ENCODE results near the gene TIMP2.
"Not testable (repeated sequence)": the region's sequence is repeated elsewhere in the genome, so short reads cannot be mapped to it uniquely, and the experiment has no call there.

TIMP2 gene

DNA sequence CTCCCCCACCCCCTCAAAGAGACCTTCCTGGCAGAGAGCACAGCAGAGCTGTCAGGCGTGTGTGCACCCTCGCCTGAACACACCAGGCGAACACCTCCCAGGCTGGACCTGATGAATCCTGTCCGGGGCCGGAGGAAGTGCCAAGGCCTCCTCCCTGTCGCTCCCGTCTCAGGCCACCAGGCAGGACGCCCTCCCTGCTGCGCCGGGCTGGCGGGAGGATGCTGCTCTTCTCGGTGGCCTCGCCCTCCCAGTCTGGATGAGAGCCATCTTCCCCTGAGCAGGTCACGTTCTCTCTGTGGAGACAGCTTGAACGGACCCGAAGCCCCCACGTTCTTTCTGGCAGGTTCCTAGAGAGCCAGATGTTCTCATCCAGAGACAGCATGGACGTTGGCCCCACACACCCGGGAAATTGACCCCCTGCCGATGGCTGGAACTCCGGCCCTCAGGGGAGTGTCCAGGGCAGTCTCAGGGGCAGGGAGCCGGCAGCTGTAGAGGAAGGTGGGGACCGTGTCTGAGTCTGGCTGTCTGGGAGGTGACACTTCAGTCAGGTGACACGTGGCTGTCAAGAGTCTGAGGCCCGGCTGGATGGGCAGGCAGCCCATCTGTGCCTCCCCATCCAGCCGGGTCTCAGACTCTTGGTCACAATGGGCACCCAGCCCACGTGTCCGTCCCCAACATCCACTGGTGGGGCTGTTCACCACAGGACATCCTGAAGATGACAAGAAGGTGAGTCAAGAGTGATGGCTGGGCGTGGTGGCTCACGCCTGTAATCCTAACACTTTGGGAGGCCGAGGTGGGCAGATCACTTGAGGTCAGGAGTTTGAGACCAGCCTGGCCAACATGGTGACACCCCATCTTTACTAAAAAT is 5.0 kb upstream of the TIMP2 start:
- no peak for DNase-seq

DNA sequence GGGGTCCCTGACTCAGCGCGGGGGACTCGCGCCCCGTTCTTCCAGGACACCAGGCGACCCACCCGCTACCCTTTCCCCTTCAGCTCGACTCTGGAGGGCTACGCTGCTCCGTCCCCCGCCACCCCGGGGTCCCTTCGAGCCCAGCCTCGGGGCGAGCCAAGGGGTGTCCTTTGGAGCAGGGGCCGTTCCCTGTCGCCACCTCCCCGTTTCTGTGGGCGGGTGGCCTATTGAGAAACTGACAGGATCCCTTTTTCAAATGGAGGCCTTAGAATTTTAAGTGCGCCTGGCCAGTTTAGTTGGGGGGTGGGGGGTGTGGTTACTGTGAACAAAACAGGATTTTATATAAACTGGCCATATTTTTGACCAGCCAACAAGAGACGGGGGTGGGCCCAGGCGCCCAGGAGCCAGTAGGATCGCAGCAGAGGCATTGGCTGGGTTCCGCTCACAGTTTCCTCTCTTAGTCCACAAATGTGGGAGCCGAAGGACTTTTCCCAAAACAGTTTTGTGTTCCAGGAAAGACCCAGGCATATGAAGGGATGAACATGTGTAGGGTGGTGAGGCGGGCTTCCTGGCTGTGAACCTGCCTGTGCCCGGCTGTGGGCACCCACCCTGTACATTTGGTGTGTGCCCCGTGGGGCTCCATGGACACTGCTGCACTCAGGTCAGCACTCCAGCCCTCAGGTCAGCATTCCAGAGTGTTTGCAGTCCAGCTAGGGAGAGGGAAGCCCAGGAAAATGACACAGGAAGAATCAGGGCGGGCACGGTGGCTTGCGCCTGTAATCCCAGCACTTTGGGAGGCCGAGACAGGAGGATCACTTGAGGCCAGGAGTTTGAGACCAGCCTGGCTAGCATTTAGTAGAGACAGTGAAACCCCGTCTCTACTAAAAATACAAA is 722 bp upstream of the TIMP2 start:
- DNase-seq: no peak

GRCh38 chr17:78924481-78925151 is 571 bp downstream of the TIMP2 start:
- DNase-seq: no peak

- DNase-seq: peak; percentile 5
These were observed 1.3 kb downstream of the TIMP2 start for GRCh38 chr17:78923660-78924453.

DNA sequence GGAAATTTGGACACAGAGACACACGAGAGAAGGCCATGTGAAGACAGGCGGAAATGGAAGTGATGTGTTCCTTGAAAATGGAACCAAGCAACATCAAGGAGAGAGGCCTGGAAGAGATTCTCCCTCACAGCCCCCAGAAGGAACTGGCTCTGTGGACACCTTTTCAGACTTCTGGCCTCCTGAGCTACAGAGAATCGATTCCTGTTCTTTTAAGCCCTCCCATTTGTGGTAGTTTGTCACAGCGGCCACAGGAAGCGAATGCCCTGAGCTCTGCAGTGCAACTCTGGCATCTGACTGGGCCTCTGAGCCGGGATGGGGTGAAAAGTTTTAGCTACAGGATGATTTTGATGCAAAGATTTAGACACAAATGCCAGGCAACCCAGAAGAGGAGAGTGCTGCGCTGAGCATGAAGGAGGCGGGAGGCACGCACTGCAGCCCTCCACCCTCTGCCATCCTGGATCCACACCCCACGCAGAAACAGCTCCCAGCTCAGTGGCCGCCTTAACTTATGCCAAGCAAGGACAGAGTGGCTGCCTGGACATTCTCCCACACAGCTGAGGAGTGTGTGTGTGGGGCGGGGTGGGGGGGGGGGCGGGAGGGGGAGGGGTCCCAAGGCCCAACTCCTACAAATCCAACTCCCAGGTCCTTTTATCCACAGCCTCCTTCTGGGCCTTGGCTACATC is 2.2 kb downstream of the TIMP2 start:
- no peak for DNase-seq

GRCh38 chr17:78921437-78921971 is 3.7 kb downstream of the TIMP2 start:
- DNase-seq: no peak

- no peak for DNase-seq
These were observed 4.7 kb downstream of the TIMP2 start for GRCh38 chr17:78920528-78920927.

DNA sequence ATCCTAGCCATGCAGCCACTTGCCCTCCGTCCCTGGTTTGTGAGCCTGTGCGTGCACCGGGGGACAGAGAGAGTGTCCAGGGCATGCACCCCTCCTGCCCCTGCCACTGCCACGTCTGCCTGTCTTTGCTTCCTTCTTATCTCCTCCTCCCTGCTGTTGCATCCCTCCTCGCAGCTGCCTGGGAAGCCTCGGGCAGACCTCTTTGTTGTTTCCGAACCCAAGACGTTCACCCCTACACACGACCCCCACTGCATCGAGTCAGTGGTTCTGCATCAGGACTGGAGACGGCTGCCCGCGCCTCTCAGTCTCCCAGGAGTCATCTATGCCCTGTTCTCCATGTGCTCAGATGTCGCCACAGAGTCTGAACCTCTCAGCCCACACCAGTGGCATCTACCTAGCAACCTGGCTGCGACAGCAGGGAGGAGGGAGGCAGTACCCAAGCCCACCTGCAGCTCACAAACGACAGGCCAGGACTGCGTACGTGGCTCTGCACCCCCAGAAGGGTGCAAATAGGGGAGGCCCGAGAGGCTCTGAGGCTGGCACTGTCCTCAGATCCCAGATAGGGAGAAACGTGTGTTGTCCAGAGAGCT is 5.2 kb downstream of the TIMP2 start:
- no peak for DNase-seq

DNA sequence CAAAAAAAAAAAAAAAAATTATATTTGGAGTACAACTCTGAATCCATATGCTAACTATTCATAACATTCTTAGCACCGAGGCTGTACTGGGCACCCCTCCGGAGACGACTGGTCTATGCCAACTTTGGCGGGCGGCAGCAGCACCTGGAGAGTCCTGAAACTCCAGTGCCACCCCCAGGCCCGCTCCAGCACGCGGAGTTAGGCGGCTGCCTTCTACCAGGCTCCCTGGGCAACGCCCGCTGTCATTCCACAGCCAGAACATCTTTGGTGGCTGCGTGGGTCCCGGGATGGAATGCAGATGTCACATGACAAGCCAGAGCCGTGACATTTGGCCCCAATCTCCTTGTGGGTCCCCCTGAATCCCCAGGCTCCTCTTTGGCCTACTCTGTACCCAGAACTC is 6.2 kb downstream of the TIMP2 start:
- DNase-seq: no peak

DNA sequence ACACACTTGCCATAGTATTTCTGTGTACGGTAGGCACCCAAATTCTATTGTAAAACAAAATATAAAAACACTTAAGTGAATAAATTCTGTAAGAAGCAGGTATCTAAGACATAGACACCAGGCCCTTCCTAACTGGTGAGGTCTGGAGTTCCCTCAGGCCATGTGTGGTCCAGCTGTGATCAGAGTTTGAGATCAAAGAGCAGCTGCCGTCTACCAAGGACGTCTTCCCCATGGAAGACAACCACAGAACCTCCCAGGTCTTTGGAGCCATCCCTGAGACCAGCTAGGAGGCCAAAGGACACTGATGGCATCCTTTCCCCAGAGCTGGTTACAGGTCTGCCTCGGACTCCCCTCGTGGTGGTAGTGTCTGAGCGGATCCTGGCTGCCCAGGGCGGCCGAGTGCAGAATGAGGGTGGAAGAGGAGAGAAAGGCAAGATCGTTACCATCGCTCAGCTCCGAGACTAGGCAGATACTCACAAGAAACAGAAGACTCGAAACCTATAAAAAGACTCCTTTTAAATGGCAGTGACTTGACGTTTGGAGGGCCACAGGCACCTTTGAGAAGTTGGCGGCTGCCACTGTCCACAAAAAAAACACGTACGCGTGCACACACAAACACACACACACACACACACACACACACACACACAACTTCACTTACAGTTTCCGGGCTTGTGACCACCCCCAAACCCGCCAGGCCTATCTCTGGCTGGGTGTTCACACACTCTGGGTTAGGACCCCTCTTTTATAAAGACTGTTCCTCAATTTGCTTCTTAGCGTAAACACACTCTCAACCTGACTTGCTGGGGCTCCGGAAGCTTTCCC is 7.5 kb downstream of the TIMP2 start:
- DNase-seq: no peak

GRCh38 chr17:78915872-78916632 is 9.1 kb downstream of the TIMP2 start:
- no peak for DNase-seq

DNA sequence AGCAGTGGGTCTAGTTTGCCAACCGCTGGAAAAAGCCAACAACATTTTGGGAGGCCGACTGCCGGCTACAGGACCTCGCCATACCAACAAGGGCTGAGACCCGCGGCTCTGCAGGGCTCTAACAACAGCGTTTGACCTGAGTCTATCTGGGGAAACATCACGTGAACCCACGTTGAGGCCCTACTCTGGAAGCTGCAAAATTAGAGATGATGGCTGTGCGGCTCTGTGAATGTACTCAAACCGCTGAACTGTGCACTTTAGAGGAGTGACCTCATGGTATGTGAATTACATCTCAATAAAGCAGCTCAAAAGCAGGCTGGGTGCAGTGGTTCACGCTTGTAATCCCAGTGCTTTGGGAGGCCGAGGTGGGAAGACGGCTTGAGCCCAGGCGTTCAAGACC is 12.1 kb downstream of the TIMP2 start:
- no peak for DNase-seq

DNA sequence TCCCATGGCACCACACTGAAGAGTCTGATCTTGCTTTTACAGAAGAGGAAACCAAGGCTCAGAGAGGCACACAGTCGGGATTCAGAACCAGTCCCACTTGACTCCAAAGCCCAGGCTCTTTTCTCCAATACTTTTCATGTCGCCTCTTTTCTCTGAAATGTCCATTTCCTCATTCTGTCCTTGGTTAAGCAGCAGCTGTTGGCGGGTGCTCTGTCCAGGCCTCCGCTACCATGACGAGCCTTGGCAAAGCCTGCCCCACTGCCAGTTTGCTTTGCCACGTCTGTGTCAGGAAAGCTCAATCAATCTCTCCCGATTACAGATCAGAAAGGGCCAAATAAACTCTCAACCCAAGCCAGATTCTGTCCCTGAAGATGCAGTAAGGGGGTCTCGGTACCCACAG is 13.1 kb downstream of the TIMP2 start:
- DNase-seq: no peak

DNA sequence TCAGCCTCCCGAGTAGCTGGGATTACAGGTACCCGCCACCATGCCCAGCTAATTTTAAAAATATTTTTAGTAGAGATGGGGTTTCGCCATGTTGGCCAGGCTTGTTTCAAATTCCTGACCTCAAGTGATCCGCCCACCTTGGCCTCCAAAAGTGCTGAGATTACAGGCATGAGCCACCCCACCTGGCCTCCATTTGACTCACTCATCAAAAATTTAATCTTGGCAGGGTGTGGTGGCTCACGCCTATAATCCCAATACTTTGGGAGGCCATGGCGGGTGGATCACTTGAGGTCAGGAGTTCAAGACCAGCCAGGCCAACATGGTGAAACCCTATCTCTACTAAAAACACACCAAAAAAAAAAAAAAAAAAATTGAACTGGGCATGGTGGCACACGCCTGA is 13.6 kb downstream of the TIMP2 start:
- DNase-seq: not testable (repeated sequence)

DNA sequence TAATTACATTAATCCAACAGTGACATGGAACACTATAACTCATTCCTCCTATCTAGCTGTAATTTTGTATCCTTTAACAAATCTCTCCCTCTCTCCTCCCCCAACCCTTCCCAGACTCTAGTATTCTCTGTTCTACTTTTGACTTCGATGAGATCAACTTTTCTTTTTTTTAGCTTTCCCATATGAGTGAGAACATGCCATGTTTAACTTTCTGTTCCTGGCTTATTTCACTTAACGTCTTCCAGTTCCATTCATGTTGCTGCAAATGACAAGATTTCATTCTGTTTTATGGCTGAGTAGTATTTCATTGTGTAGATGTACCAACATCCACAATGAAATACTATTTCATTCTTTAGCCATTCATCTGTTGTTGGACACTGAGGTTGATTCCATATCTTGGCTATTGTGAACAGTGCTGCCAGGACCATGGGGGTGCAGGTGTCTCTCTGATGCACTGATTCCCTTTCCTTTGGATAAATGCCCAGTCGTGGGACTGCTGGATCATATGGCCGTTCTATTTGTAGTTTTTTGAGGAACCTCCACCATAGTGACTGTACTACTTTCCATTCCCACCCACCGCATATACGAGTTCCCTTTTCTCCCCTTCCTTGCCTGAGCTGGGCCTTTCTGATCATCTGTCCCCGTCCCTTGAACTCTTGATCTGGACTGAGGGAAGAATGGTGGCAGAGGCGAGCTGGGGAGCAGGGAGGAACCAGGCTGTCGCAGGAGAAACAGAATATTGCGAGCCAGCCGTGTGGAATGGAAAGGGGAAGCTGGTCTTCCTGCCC is 14.5 kb downstream of the TIMP2 start:
- no peak for DNase-seq

DNA sequence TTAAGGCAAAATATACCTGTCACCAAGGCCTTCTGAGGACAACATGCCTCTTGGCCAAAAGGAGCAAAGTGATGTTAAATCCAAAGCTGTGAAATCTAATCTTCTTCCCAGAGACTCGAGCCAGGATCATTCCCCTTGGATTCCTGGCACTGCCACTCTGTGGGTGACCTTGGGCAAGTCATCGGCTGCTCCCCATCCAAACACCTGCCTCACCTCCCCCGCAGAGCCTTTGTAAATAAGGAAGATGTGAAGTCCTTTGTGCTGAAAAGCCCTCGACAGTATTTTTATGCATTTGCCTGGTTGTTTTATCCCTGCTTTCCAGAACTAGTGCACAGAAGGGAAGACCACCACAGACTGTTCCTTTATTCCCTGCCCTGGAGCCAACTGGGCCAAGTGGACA is 16.8 kb downstream of the TIMP2 start:
- no peak for DNase-seq

GRCh38 chr17:78905541-78905940 is 19.6 kb downstream of the TIMP2 start:
- DNase-seq: no peak

- no peak for DNase-seq
These were observed 20.1 kb downstream of the TIMP2 start for GRCh38 chr17:78905116-78905515.

DNA sequence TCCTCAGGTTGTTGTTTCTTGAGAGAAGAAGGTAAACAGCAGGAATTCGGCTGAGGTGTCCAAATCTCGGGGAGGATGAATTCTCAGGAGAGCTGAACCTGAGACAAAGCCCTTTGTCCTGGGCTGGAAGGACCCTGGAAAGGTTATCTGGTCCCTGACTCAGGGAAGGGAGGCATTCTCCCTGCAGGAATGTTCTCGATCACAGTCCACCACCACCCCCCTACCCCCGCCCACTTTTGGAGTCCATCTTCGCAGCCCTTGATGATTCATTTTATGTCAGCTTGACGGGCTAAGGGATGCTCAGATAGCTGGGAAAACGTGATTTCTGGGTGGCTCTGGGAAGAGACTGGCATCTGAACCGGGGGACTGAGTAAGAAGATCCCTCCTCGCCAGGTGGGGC is 20.8 kb downstream of the TIMP2 start:
- no peak for DNase-seq

Data from NCI-H748 treated with DMSO at 0.1 percent for 48 hours (cell line).